ENCODE data around the gene LRRC28. TPM values are rescaled to one million over a fixed set of nuclear protein-coding genes. Genes with fewer than 3 reads are reported as not detected.

The LRRC28 gene
- total and polyA plus RNA-seq, 10 of the 15 experiments (the other 5 are each of a cell fraction or from before 2014, with no cell fraction given): 21.3 to 54.9 (median 27.7) TPM

- TF ChIP-seq RELB (IDR thresholded peaks at IDR 0.05; ENCODE audit: low read depth) (no peak), STAT3 (IDR thresholded peaks at IDR 0.05; ENCODE audit: low read depth, low read length) (no peak), MTA2 (IDR thresholded peaks at IDR 0.05; ENCODE audit: low read depth) (no peak), NFIC (IDR thresholded peaks at IDR 0.05; ENCODE audit: low read depth, low read length) (no peak)
These were observed 17.1 kb downstream of the LRRC28 start (continued) for GRCh38 chr15:99268431-99268830.

- Histone ChIP-seq H3K79me2 (ENCODE audit: control insufficient read depth, insufficient read depth, low read length) (no peaks in the 10 kb centered on the region), H3K27me3 (replicated peaks in 1 of 2; ENCODE audit: control insufficient read depth in 2 of 2, insufficient read depth in 2 of 2, low read length in 1 of 2) (no peaks in the 10 kb centered on the region), H3K9me3 (replicated peaks; ENCODE audit: control insufficient read depth, insufficient read depth, low read length) (no peaks in the 10 kb centered on the region; the same call in 2 of the 3 replicates), H4K20me1 (ENCODE audit: control insufficient read depth, insufficient read depth) (no peaks in the 10 kb centered on the region), H3K4me2 (ENCODE audit: control insufficient read depth, insufficient read depth) (no peak overlapping the region), H3K36me3 (ENCODE audit: control insufficient read depth in 2 of 2, insufficient read depth in 2 of 2, low read length in 1 of 2) (no peaks in the 10 kb centered on the region; a peak in 1 of 4 replicates), H3K9ac (ENCODE audit: control insufficient read depth, insufficient read depth, low read length) (no peak overlapping the region), H2AFZ (ENCODE audit: control insufficient read depth, low read depth, low read length) (no peak overlapping the region), H3K4me3 (no peak overlapping the region), H3K27ac (ENCODE audit: control insufficient read depth, insufficient read depth) (no peak overlapping the region), H3K4me1 (ENCODE audit: control insufficient read depth, insufficient read depth, low read length) (no peaks in the 10 kb centered on the region)
- TF ChIP-seq SRF (IDR thresholded peaks at IDR 0.05; ENCODE audit: low read depth in 2 of 2, low read length in 2 of 2) (no peak), CBX5 (IDR thresholded peaks at IDR 0.05; ENCODE audit: low read depth) (no peak), E2F4 (IDR thresholded peaks at IDR 0.05; ENCODE audit: low read depth, low read length) (no peak), HSF1 (IDR thresholded peaks at IDR 0.05; ENCODE audit: low read depth, low read length) (no peak)
- FAIRE-seq (no peak), ATAC-seq (no peak), DNase-seq (ENCODE audit: low read depth, low spot score) (no peak)
- in situ Hi-C loops (cut with MboI): loop anchor here (5.0 to 25.0 kb wide), 2 partner anchors 428 to 1338 kb away; partner anchors contain the start of genes ASB7 and LINS1
- intact Hi-C loops (cut with micrococcal nuclease; ENCODE audit: unreplicated experiment): loop anchor here (1.0 to 5.0 kb wide), 3 partner anchors 228 to 481 kb away; no protein-coding TSS in a partner anchor
- ChIA-PET POLR2A (no interaction called here), CTCF (interaction anchor here (0.6 to 11.6 kb wide), 21 partner anchors 8 to 521 kb away, joined by 3 to 184 read pairs (median 9); partner anchors contain the start of gene LRRC28), RAD21 (ENCODE audit: unreplicated experiment) (interaction anchor here (0.9 to 9.4 kb wide), 13 partner anchors 10 to 481 kb away, joined by 3 to 137 read pairs (median 11); partner anchors contain the start of gene LYSMD4), SMC1A (ENCODE audit: uncharacterized antibody, unreplicated experiment) (interaction anchor here (0.8 to 12.9 kb wide), 19 partner anchors 12 to 483 kb away, joined by 3 to 163 read pairs (median 4); no protein-coding TSS in a partner anchor)
- BruUV-seq (replicated peaks): no TSS peak
- WGBS (ENCODE audit: insufficient coverage, insufficient replicate concordance, low lambda C conversion rate, missing lambda C conversion rate): 79% methylated on average over 3 of the region's 3 CpGs
These were observed 22.5 kb downstream of the LRRC28 start for GRCh38 chr15:99273801-99274200.
